ENCODE data around the gene ZNF530. TPM values are rescaled to one million over a fixed set of nuclear protein-coding genes. Genes with fewer than 3 reads are reported as not detected.
A peak's percentile ranks its signal among the peaks of the same experiment; 100 is the strongest.

Gene ZNF530
- total RNA-seq (10 to 100 TPM in 1 of 4 donors, 1 to 10 TPM in 3; 1.2 to 12.5 (median 3.1) TPM), polyA plus RNA-seq (1 to 10 TPM; 1.4 to 3.3 (median 1.8) TPM)

DNA sequence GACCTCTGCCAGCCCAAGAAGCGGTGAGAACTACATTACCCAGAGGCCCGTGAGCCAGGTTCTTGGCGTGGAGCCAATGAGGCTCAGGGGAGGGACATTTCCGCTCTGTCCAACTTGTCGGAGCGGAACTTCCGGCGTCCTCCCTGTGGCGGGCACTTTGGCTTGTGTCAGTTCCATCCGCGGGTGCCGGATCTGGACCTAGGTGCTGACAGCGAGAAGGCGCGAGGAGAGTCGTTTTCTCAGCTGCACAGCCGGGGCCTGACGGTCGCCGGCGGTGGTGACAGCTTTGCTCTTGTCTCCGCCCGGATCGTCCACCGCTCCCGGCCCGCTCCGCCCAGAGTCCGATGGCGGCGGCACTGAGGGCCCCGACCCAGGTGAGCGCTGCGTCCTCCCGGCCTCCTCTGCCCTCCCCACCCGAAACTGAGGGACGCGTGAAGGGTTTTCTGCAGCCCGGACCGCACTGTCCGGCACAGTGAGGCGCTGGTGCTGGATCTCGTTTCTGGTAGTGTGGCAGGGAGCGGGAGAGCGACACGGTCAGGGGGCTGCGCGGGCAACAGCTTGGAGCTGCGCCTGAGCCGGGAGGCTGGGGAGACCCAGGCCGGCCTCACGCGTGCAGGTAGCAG, at the start of gene ZNF530:
ZNF530 (plus strand) TSS at position 125 of the 623 bp plus-strand sequence. CDS start 4,461 bp downstream, outside the sequence.
- intact Hi-C loops (cut with DNase I): loop anchor here (1.0 to 2.0 kb wide), 2 partner anchors 21 to 41 kb away; partner anchors contain the start of genes ZNF416 and ZNF550
- Histone ChIP-seq H3K27me3 (no peaks in the 10 kb centered on the region), H3K9me3 (peaks cover 0 to 10% (median 2%) of the 10 kb centered on the region in 4 donors), H3K27ac (peak within 1 kb of the TSS in 3 of 4 donors; percentile 50 to 57 (median 55)), H3K36me3 (peaks cover 0 to 15% (median 4%) of the 10 kb centered on the region in 4 donors), H3K4me1 (peaks cover 0 to 13% (median 9%) of the 10 kb centered on the region in 4 donors), H3K4me3 (peak within 1 kb of the TSS; percentile 68 to 88 (median 70))
- DNase-seq: peak; percentile 97
- 1% methylated on average over 53 of the region's 53 CpGs for WGBS, 2 donors
- peak; percentile 54 to 86 (median 84) for TF ChIP-seq POLR2AphosphoS5 (IDR thresholded peaks at IDR 0.05)
- TF ChIP-seq, protein P1, sequence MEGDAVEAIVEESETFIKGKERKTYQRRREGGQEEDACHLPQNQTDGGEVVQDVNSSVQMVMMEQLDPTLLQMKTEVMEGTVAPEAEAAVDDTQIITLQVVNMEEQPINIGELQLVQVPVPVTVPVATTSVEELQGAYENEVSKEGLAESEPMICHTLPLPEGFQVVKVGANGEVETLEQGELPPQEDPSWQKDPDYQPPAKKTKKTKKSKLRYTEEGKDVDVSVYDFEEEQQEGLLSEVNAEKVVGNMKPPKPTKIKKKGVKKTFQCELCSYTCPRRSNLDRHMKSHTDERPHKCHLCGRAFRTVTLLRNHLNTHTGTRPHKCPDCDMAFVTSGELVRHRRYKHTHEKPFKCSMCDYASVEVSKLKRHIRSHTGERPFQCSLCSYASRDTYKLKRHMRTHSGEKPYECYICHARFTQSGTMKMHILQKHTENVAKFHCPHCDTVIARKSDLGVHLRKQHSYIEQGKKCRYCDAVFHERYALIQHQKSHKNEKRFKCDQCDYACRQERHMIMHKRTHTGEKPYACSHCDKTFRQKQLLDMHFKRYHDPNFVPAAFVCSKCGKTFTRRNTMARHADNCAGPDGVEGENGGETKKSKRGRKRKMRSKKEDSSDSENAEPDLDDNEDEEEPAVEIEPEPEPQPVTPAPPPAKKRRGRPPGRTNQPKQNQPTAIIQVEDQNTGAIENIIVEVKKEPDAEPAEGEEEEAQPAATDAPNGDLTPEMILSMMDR (IDR thresholded peaks at IDR 0.05): no peak
- no peak for TF ChIP-seq EP300 (IDR thresholded peaks at IDR 0.05)
- TF ChIP-seq POLR2A (IDR thresholded peaks at IDR 0.05): no peak

DNA sequence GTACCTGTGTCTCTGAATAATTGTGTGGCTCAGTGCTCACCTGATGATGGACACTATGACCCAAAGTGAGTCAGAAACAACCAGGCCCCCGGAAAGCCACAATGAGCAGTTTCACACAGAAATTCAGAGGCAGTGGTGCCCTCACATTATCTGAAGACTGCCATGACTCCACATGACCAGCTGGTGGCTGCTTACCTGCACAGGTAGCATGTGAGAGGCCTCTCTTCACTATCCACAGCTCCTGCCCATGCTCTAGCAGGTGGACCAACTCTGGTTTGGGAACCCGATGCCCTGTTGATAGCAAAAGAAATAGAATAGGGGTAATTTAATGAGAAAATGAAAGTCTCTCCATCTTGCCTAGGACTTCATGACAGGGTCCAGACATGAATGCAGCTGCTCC, 47.3 kb upstream of the ZNF530 start:
- Histone ChIP-seq H3K4me3 (no peak overlapping the region), H3K9me3 (peaks cover 14 to 53% (median 37%) of the 10 kb centered on the region in 4 donors), H3K36me3 (peaks cover 47 to 90% (median 84%) of the 10 kb centered on the region in 4 donors), H3K27me3 (no peaks in the 10 kb centered on the region), H3K4me1 (no peaks in the 10 kb centered on the region), H3K27ac (no peak overlapping the region)
- TF ChIP-seq POLR2A (IDR thresholded peaks at IDR 0.05): no peak
- no peak for TF ChIP-seq EP300 (IDR thresholded peaks at IDR 0.05)
- no peak for TF ChIP-seq POLR2AphosphoS5 (IDR thresholded peaks at IDR 0.05)
- TF ChIP-seq, protein P1 (IDR thresholded peaks at IDR 0.05): no peak
- intact Hi-C loops (cut with DNase I): no loop called here
- 97 to 99% methylated on average over 2 of the region's 2 CpGs for WGBS, 2 donors
- DNase-seq: no peak

DNA sequence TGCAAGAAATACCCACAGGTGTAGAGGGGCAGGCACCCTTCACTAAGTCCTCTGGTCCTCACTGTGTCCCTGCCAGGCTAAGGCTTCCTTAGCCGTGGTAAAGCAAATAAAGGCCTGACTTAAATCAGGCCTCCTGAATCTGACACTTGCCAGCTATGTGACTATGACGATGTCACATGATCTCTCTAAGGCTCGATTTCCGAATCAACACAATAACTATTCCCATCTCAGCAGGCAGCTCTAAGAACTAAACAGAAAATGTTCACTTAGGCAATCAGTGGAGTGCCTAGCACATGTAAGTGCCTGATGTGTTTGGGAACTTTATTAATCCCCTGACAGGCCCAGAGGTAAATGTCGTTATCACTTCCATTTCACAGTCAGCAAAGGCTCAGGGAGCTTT, 42.0 kb upstream of the ZNF530 start:
- peaks cover 0 to 20% (median 16%) of the 10 kb centered on the region in 4 donors for H3K4me1 ChIP-seq
- WGBS, 2 donors: 93 to 96% methylated on average over 5 of the region's 5 CpGs
- TF ChIP-seq, protein P1 (IDR thresholded peaks at IDR 0.05): no peak
- TF ChIP-seq POLR2AphosphoS5 (IDR thresholded peaks at IDR 0.05): no peak
- TF ChIP-seq EP300 (IDR thresholded peaks at IDR 0.05): no peak
- no peak for TF ChIP-seq POLR2A (IDR thresholded peaks at IDR 0.05)
- DNase-seq: no peak
- H3K27me3 ChIP-seq: no peaks in the 10 kb centered on the region
- no peak overlapping the region for H3K27ac ChIP-seq
- peaks cover 15 to 38% (median 36%) of the 10 kb centered on the region in 4 donors for H3K36me3 ChIP-seq
- H3K4me3 ChIP-seq: no peak overlapping the region
- peaks cover 0 to 22% (median 8%) of the 10 kb centered on the region in 4 donors for H3K9me3 ChIP-seq
- intact Hi-C loops (cut with DNase I): no loop called here

DNA sequence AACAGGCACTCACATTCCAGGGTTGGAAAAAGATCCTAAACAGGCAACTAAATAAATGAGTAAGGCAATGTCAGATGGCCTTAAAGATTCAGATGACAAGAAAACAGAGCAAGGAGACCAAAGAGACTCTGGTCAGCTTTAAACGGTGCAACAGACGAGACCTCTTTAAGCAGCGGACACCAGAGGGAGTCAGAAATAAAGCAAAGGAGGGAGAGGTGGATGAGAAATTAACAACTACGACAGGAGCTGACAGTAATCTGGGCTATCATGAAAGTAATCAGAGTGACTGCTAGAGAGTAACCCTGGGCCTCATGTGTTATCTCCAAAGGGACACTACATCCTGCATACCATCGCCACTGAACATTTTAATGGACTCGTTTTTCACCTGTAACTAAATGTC, 41.2 kb upstream of the ZNF530 start:
- WGBS, 2 donors: 47 to 67% methylated on average over 6 of the region's 6 CpGs
- intact Hi-C loops (cut with DNase I): no loop called here
- H3K27me3 ChIP-seq: no peaks in the 10 kb centered on the region
- no peak for TF ChIP-seq POLR2A (IDR thresholded peaks at IDR 0.05)
- TF ChIP-seq, protein P1 (IDR thresholded peaks at IDR 0.05): no peak
- no peak for TF ChIP-seq POLR2AphosphoS5 (IDR thresholded peaks at IDR 0.05)
- TF ChIP-seq EP300 (IDR thresholded peaks at IDR 0.05): no peak
- peaks cover 13 to 31% (median 28%) of the 10 kb centered on the region in 4 donors for H3K36me3 ChIP-seq
- H3K9me3 ChIP-seq: peaks cover 0 to 18% (median 7%) of the 10 kb centered on the region in 4 donors
- peak overlapping the region in 3 of 4 donors; percentile 84 to 92 (median 92) for H3K4me3 ChIP-seq
- H3K4me1 ChIP-seq: peaks cover 0 to 20% (median 16%) of the 10 kb centered on the region in 4 donors
- H3K27ac ChIP-seq: no peak overlapping the region
- DNase-seq: no peak
